Activated CD4-positive, CD25-positive, alpha-beta regulatory T cell (primary cell): ENCODE measurements around the gene KIF5C.

Source experiments
- DNase-seq, 4 experiments: peaks; one replicate each; lab custom pipeline; 2025; lab: John Stamatoyannopoulos, UW

KIF5C gene

GRCh38 chr2:149041482-149041881 is 166.5 kb downstream of the KIF5C start:
- DNase-seq = no peak

GRCh38 chr2:149042881-149043280 is 167.9 kb downstream of the KIF5C start:
- DNase-seq = no peak

- no peak for DNase-seq
Observed at GRCh38 chr2:149044500-149044899, 169.5 kb downstream of the KIF5C start.

- DNase-seq = no peak
Observed at GRCh38 chr2:149047118-149047517, 172.1 kb downstream of the KIF5C start.

- DNase-seq = no peak
Observed at GRCh38 chr2:149049142-149049541, 174.1 kb downstream of the KIF5C start.

- DNase-seq = no peak
Observed at GRCh38 chr2:149050188-149050587, 175.2 kb downstream of the KIF5C start.

GRCh38 chr2:149055751-149056150 is 180.7 kb downstream of the KIF5C start:
- no peak for DNase-seq

- no peak for DNase-seq
Observed at GRCh38 chr2:149056541-149057255, 181.7 kb downstream of the KIF5C start.

GRCh38 chr2:149057401-149057800 is 182.4 kb downstream of the KIF5C start:
- DNase-seq = no peak

GRCh38 chr2:149058936-149059335 is 183.9 kb downstream of the KIF5C start:
- no peak for DNase-seq

GRCh38 chr2:149059822-149060221 is 184.8 kb downstream of the KIF5C start:
- no peak for DNase-seq

GRCh38 chr2:149061133-149061745 is 186.2 kb downstream of the KIF5C start:
- DNase-seq = no peak

- no peak for DNase-seq
Observed at GRCh38 chr2:149062531-149062930, 187.5 kb downstream of the KIF5C start.

- no peak for DNase-seq
Observed at GRCh38 chr2:149063177-149063576, 188.2 kb downstream of the KIF5C start.

- no peak for DNase-seq
Observed at GRCh38 chr2:149064365-149064841, 189.4 kb downstream of the KIF5C start.

GRCh38 chr2:149064856-149065630 is 190.0 kb downstream of the KIF5C start:
- no peak for DNase-seq

GRCh38 chr2:149068225-149068995 is 193.4 kb downstream of the KIF5C start:
- no peak for DNase-seq

- DNase-seq = no peak
Observed at GRCh38 chr2:149068996-149069888, 194.2 kb downstream of the KIF5C start.

- DNase-seq = no peak
Observed at GRCh38 chr2:149070681-149071320, 195.8 kb downstream of the KIF5C start.

GRCh38 chr2:149075105-149075504 is 200.1 kb downstream of the KIF5C start:
- no peak for DNase-seq

GRCh38 chr2:149075853-149076252 is 200.8 kb downstream of the KIF5C start:
- DNase-seq = no peak
